Measurements from ENCODE around the gene P2RX4.
"Not testable (repeated sequence)": the region's sequence is repeated elsewhere in the genome, so short reads cannot be mapped to it uniquely, and the experiment has no call there.

- TF ChIP-seq, protein P1, sequence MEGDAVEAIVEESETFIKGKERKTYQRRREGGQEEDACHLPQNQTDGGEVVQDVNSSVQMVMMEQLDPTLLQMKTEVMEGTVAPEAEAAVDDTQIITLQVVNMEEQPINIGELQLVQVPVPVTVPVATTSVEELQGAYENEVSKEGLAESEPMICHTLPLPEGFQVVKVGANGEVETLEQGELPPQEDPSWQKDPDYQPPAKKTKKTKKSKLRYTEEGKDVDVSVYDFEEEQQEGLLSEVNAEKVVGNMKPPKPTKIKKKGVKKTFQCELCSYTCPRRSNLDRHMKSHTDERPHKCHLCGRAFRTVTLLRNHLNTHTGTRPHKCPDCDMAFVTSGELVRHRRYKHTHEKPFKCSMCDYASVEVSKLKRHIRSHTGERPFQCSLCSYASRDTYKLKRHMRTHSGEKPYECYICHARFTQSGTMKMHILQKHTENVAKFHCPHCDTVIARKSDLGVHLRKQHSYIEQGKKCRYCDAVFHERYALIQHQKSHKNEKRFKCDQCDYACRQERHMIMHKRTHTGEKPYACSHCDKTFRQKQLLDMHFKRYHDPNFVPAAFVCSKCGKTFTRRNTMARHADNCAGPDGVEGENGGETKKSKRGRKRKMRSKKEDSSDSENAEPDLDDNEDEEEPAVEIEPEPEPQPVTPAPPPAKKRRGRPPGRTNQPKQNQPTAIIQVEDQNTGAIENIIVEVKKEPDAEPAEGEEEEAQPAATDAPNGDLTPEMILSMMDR (conservative IDR thresholded peaks at IDR 0.05): not testable (repeated sequence)
- not testable (repeated sequence) for TF ChIP-seq EZH2 (IDR thresholded peaks at IDR 0.05; ENCODE audit: low read depth)
Observed at GRCh38 chr12:121280531-121280930, 70.6 kb downstream of the P2RX4 start.

Measured in PC-9 (cell line).